ENCODE measurements around the gene UBXN11.

The UBXN11 gene

DNA sequence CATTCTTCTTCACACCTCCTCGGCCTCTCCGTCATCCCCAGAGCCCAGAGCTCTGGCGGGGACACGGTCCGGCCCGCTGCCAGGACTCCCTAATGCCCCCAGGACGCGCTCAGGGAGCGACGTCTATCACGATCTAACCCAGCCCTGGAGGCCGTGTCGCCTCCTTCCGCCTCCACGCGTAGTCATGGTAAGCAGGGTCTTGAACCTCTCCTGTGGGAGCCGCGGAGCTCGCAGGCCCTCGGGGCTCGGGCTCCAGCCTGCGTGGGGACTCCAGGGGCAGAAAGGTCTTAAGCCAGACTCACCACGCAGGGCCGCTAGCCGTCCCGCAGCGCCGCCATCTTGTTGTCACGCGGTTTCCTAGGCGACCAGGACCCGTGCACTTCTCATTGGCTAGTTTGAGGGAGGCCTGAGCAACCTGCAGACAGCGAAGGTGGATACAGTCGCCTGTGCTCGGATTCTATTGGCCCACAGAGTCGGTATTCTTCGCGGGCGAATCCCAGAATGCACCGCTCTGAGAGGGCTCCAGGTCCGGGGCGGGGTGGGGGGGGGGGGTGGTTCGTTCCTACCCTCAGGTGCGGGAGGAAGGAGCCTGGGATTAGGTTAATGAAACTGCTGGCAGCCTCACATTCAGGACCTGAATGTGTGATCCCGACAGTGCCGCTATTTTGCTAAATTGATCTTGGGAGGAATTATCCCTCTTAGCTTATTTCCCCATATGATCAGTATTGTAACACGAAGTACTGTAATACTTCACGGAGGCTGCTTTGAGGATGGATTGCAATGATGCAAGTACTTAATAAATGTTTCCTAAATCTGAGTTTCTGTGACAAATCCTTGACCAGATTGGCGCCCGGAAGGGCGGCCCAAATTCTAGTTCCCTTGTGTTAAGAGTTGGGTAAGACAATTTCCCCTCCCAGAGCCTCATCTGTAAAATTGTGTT is at the start of gene UBXN11:
Gene UBXN11, minus strand, starts transcription at position 347 of the 940 bp plus-strand sequence. CDS start 3,753 bp downstream, outside the sequence.
- DNase-seq: peak in 54 of 56 donors; percentile 26 to 90 (median 76)

DNA sequence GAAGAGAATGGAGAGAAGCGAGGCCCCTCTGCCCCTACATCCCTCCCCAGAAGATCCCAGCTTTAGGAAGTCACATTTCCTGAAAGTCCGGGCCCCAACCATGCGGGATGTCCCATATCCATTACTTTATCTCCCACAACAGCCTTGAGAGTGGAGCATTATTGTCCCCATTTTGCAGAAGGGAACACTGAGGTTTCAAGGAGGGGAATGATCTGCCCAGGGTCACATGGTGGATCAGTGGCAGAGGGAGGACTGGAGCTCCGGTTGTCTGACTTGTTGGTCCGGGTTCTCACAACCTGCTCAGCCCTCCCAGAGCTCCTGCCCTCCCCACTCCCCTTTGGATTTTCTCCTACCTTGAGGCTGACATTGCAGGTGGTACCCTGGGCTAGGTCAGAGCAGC is 49.7 kb upstream of the UBXN11 start:
- no peak for DNase-seq

GRCh38 chr1:26354972-26355371 is 48.5 kb upstream of the UBXN11 start:
- no peak for DNase-seq

DNA sequence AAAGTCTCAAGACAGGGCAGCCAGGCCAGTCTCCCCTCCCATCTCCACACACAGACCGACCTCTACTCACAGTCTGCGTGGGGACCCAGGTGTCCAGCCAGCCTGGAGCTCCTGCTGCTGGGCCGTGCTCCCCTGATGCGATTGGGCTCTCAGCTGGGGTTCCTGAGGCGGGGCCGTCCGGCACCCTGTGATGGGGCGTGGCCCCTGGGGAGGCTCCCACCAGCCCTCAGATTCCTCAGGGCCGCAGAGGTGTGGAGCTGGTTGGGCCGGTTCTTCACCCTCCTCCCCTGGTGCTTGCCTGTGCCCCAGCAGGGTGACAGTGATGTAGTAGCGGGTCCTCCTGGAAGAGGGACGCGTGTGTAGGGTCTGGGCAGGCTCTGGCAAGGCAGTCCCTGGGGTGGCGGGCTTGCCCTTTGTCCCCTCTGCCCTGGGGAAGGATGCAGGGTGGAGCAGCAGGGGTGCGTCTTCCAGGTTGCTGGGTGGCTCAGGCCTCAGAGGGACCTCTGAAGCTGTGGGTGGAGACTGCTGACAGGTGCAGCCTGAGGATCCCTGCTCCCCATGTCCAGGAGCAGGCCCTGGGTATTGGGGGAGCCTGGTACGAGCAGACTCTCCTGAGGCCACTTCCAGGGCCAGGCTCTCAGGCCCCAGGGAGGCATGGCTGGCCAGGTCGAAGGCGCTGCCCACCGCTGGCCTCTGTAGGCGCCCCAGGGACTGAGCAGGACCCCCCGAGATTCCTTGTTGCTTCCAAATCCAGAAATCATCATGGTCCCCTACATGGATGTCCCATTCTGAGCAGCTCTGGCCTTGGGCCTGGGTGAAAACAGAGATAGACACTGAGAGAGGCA is 47.8 kb upstream of the UBXN11 start, which contains the start of gene CRYBG2:
Gene CRYBG2, minus strand, starts transcription at position 155 of the 845 bp plus-strand sequence. CDS start 7,473 bp downstream, outside the sequence.
- DNase-seq: no peak

DNA sequence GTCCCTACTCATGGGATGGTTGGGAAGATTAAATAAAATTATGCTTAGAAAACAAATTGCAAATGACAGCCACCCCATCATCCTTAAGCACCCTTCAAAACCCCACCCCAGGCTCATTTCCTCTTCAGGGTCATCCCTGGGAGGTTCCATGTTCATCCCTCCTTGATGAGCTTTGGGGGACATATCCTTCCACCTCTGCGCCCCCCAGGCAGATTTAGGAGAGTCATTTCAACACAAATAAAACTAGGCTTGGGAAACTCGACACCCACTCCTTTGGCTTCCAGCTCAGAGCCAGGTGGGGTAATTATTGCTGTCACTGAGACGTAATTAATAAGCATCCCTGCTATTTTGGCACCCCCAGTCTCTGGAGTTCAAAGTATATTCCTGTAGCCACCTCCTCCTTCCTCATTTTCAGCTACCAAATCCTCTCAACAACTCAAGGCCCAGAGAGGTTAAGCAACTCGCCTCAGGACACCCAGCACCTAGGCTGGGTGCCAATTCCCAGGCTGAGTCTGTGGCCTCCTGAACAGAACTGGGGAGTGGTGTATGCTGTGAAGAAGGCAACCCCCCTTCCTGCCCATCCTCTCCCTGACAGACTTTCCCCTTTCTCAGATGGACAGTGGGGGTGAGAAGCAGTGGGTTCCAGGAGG is 46.9 kb upstream of the UBXN11 start:
- no peak for DNase-seq

DNA sequence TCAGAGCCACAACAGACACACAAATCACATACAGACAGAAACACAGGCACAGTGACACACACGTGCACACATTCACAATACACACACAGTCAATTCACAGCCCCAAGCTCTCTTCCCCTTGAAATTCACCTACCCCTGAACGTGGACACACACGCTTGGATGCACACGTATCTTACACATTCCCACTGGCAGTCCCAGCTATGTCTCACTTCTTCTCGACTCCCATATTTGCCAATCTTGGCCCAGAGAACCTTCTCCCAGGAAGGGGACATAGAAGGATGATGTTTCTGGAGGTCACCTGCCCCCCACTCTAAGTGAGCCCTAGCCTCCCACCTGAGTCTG is 45.9 kb upstream of the UBXN11 start:
- no peak for DNase-seq

DNA sequence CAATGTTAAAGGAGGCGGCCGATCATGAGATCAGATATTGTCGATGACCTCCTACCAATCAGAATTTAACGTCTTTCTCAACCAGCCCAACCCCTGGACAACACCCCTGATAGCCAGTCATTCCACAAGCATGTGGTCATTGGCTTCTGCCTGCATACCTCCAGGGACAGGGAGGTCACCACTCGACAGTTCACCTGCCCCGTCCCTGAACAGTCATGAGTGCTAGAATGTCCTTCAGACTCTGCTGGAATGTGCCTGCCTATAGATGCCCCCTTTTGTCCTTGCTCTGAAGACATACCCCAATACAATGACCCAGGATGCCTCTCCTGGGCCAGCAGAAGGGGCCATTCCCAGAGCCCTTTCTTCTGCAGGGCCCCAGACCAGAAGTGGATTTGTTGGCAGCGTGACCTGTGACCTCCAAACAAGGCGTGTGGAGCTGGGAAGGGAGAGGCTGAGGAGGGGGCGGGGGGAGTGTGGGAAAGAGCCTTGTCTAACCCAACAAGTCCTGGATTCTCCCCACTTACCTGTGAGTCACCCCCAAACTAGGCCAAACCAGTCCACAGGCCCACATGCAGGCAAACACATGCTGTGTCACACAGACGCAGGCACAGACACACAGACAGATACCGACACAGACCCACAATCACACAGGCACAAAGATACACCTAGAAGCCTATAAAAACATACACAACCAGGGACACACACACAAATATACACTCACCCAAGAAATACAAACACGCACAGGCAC is 45.3 kb upstream of the UBXN11 start:
- DNase-seq: no peak

DNA sequence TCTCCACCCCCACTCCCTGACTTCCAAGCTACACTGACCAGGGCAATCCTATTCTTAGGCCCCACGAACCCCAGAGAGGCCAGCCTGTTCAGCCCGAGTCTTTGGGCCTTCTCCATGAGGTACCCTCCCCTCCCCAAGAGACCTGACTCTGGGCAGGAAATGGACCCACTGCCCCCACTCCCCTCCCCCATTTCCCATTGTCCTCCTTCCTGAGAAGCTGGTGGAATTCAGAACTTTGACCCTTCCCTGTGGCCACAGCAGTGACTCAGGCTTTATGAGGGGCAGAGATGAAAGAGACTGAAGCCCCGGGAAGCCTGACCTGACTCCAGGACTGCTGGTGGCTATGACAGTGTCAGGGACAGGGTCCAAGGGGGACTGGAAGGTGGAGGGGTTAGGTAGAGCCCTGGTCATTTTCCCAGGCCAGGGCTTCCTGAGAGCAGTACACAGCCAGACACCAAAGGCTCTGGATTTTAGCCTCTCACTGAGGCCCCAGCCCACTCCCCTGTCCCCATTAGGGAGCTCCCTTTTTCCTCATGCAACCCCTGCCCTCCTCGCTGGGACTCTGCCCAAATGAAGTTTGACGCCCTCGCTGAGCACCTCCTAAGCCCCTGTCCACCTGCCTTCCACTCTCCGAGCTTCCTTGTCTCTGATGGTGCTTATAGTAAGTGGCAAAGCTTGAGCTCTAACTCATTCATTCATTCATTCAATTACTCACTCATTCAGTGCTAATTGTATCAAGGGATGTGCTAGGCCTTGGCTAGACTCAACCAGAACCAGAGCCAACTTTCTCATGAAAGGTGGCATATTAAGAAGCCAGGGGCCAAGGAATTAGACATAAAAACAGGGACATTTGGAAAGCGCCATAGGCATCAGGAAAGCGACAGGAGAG is 44.5 kb upstream of the UBXN11 start:
- DNase-seq: no peak

- no peak for DNase-seq
Measured at GRCh38 chr1:26350343-26350700, 43.9 kb upstream of the UBXN11 start.

GRCh38 chr1:26349877-26350244 is 43.4 kb upstream of the UBXN11 start:
- no peak for DNase-seq

DNA sequence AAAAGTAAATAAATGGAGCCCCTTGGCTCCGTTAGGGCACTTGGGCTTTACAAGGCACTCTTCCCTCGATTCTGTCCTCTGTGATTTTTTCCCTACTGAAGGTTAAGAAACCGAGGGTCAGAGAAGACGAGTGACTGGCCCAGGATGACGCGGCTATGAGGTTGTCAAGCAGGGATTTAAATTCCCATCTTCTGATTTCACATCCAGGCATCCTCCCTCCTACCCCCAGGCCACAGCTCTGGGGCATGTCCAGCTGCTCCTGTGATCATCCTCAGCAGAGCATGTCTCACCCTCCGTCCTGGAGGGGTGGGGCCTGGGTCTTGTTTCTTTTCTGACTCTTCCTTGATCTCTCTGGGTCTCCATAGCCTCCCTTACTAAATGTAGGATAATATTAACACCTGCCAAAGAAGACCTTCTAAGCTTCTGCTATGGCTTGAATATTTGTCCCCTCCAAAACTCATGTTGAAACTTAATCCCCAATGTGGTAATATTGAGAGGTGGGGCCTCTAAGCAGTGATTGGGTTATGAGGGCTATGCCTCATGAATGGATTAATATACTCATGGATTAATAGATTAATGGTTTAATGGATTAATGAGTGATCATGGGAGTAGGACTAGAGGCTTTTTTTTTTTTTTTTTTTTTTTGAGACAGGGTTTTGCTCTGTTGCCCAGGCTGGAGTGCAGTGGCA is 42.9 kb upstream of the UBXN11 start:
- DNase-seq: no peak

GRCh38 chr1:26346274-26347033 is 40.0 kb upstream of the UBXN11 start:
- no peak for DNase-seq

DNA sequence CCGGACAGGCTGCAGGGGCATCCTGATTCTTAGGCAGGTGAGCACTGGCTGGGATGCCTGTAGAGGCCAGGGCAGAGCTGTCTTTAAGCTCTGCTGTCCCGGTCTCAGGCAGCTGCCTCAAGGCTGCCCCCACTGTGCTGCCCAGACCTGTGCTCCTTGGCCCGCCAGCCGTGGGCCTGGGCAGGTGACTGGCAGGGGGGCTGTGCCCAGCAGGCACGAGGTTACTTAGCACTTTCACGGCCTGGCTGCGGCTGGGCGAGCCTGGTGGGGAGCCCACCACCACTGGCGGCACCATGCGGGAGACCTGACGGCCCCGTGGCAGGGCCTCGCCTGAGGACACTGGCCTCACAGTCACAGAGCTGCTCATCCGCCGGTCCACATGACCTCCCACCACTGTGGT is 39.3 kb upstream of the UBXN11 start:
- DNase-seq: no peak

GRCh38 chr1:26344147-26344920 is 37.9 kb upstream of the UBXN11 start:
- no peak for DNase-seq

- DNase-seq: no peak
Measured at GRCh38 chr1:26340047-26340481, 33.6 kb upstream of the UBXN11 start.

DNA sequence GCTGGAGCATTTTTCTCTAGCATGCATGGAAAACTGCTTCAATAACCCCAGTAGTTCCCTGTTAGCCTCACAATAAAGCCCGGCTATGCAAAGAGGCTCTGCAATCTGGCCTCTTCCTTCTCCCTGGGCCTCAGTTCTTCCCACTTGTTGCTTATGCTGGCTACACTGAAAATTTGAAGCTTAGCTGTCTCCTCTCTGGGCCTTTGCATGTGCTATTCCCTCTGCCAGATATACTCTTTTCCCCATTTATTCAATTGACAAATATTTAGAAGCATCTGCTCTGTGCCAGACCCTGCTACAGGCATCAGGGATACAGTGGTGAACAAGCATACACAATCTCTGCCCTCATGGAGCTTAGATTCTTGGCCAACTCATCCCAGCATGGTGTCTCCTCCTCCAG is 32.2 kb upstream of the UBXN11 start:
- no peak for DNase-seq

DNA sequence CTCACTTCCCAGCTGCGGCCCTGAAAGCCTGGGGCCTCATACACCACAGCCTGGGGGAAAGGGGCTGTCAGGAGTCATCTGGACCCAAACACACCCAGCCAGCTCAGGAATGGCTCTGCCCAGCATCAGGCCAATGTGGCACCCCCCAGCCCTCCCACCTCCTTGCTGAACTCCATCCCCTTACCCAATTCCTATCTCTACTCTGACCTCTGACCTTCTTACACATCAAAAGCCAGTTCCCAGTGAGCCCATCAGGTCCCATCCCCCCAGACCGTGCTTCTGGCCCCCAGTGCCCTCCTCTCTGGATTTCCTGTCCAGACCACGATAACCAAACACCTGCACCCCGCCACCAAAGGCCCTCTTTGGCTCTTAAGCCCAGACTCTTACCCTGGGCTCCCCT is 31.2 kb upstream of the UBXN11 start:
- DNase-seq: no peak

DNA sequence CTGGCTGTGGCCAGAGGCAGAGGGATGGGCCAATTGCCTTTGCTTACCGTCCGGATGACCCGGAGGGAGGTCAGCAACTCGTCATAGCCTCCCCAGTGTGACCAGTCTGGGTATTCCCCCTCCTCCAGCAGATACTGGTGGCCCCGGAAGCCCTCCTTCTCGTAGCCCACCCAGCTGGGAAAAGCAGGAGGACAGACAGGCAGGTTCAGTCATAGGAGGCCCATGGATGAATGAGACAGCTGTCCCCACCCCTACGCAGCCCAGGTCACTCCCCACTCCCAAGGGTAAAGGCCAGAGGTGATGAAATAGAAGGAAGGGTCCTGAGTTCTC is 30.7 kb upstream of the UBXN11 start:
- no peak for DNase-seq

All from amygdala (tissue), 56 donors.